Lung (tissue), 16 donors: ENCODE measurements around the gene OR1Q1. TPM values are rescaled to one million over a fixed set of nuclear protein-coding genes. Genes with fewer than 3 reads are reported as not detected.

Experiments used
- ATAC-seq: fragments of 200-7000 bp; cut with Tn5 transposase; one replicate; pipeline ENCODE4 v1.9.1; 2020; ENCODE audit warnings: moderate number of reproducible peaks; ENCODE audit not compliant: insufficient read depth, low FRiP score
- DNase-seq, 3 donors: peaks; one replicate each; pipeline ENCODE4 v3.0.0-alpha.2; 2013 to 2017
- H3K27ac ChIP-seq, 2 donors: one replicate each; pipeline ENCODE4 v1.5.1; 2013; ENCODE audit warnings: mild to moderate bottlenecking in 2 of 2, moderate library complexity in 2 of 2, control low read depth in 1 of 2, inconsistent platforms in 1 of 2, low read depth in 1 of 2, low read length in 1 of 2
- H3K27me3 ChIP-seq, 3 donors: one replicate each; pipeline ENCODE4 v1.5.1; 2013; ENCODE audit warnings: low read length in 2 of 3; ENCODE audit not compliant: control insufficient read depth in 3 of 3, insufficient read depth in 3 of 3
- H3K36me3 ChIP-seq, 4 donors: one replicate each; pipeline ENCODE4 v1.5.1; 2013; ENCODE audit warnings: low read length in 4 of 4, mild to moderate bottlenecking in 1 of 4, moderate library complexity in 1 of 4; ENCODE audit not compliant: control insufficient read depth in 4 of 4, insufficient read depth in 4 of 4
- H3K4me1 ChIP-seq, 5 donors: one replicate each; pipeline ENCODE4 v1.5.1; 2013; ENCODE audit warnings: low read length in 5 of 5, mild to moderate bottlenecking in 2 of 5, moderate library complexity in 1 of 5; ENCODE audit not compliant: control insufficient read depth in 5 of 5, insufficient read depth in 5 of 5
- H3K4me3 ChIP-seq: one replicate; pipeline ENCODE4 v1.5.1; 2013; ENCODE audit warnings: mild to moderate bottlenecking, control low read depth, moderate library complexity
- H3K9ac ChIP-seq, 2 donors: one replicate each; pipeline ENCODE4 v1.5.1; 2013; ENCODE audit warnings: low read length in 2 of 2, control low read depth in 1 of 2; ENCODE audit not compliant: insufficient read depth in 1 of 2
- H3K9me3 ChIP-seq, 4 donors: one replicate each; pipeline ENCODE4 v1.5.1; 2013; ENCODE audit warnings: low read length in 3 of 4, mild to moderate bottlenecking in 1 of 4, moderate library complexity in 1 of 4; ENCODE audit not compliant: control insufficient read depth in 4 of 4, insufficient read depth in 3 of 4
- CTCF ChIP-seq: IDR thresholded peaks from 2 replicates; pipeline ENCODE4 v1.5.1; 2012; ENCODE audit warnings: mild to moderate bottlenecking; ENCODE audit errors: control extremely low read depth, extremely low read depth
- WGBS, 2 donors: extraction: QIAGEN DNeasy Blood & Tissue Kit; methylation state at CpG; one replicate each; pipeline ENCODE4 v1.1.7; 2013; 5-methylcytosine and 5-hydroxymethylcytosine counted together
- long read RNA-seq, 5 donors: transcript quantifications; one replicate each; lab custom pipeline, GENCODE V29; 2026
- polyA plus RNA-seq, 2 donors: library from polyadenylated mRNA; stranded (reverse); fragments of 200-250 nt; gene quantifications; one replicate each; pipeline ENCODE4 v1.2.1, GENCODE V29; 2013
- total RNA-seq, 2 donors: library from RNA; depleted of rRNA in 1 of 2; stranded (reverse); fragments of >200 nt in 1 of 2; gene quantifications; one replicate each; pipeline ENCODE4 v1.2.1, GENCODE V29; 2014 to 2021
- donor health status: control.
- donor health status: control.
- donor health status: Bipolar disorder and iron deficiency.
- donor health status: healthy.
- donor health status: DM: yes; HTN: yes; CAD: no.

OR1Q1 gene
- not detected for total RNA-seq
- not detected for polyA plus RNA-seq
- long read RNA-seq, donor 1: 0 reads
- long read RNA-seq, donor 2: 0 reads
- long read RNA-seq, donor 3: 0 reads
- long read RNA-seq, donor 4: 0 reads
- long read RNA-seq, donor 5: 0 reads

- no peak for ATAC-seq
- H3K27ac ChIP-seq: no peak within 1 kb of the TSS
- H3K4me3 ChIP-seq: no peak within 1 kb of the TSS
- H3K9ac ChIP-seq: no peak within 1 kb of the TSS
- no peak for TF ChIP-seq CTCF
- no peaks in the 10 kb centered on the region for H3K27me3 ChIP-seq
- H3K9me3 ChIP-seq: peaks cover 0 to 5% (median 0%) of the 10 kb centered on the region in 4 donors
- H3K36me3 ChIP-seq: no peaks in the 10 kb centered on the region
- H3K4me1 ChIP-seq: no peaks in the 10 kb centered on the region
- no peak for DNase-seq
- WGBS, 2 donors: 93 to 95% methylated on average over 1 of the region's 1 CpG
These were observed at the start of gene OR1Q1 for GRCh38 chr9:122614362-122614761. Gene OR1Q1, plus strand, starts transcription at chr9:122614738. Its CDS starts 0 bp downstream, at chr9:122614738.

DNA sequence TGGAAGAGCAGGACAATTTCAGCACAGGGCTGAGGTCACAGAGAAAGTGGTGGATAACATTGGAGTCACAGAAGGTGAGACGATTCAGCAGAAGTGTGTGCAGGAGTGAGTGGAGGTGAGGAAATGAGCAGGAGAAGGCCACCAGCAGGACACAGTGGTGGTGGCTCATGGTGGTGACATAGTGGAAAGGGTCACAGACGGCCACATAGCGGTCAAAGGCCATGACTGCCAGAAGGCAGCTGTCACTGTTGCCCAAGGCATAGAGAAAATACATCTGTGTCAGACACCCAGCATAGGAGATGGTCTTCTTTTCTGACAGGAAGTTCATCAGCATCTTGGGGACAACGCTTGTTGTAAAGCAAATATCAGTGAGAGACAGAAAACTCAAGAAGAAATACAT is 46.6 kb upstream of the OR1Q1 start:
- ATAC-seq: no peak
- no peak overlapping the region for H3K4me3 ChIP-seq
- H3K36me3 ChIP-seq: no peaks in the 10 kb centered on the region
- no peaks in the 10 kb centered on the region for H3K27me3 ChIP-seq
- 92 to 93% methylated on average over 4 of the region's 4 CpGs for WGBS, 2 donors
- H3K9ac ChIP-seq: no peak overlapping the region
- H3K9me3 ChIP-seq: peaks cover 0 to 9% (median 5%) of the 10 kb centered on the region in 4 donors
- TF ChIP-seq CTCF: no peak
- H3K4me1 ChIP-seq: no peaks in the 10 kb centered on the region
- no peak overlapping the region for H3K27ac ChIP-seq
- no peak for DNase-seq

GRCh38 chr9:122572456-122572855 is 42.1 kb upstream of the OR1Q1 start:
- ATAC-seq (no peak), DNase-seq (no peak)
- H3K4me3 ChIP-seq: no peak overlapping the region
- no peak overlapping the region for H3K9ac ChIP-seq
- no peaks in the 10 kb centered on the region for H3K36me3 ChIP-seq
- no peak for TF ChIP-seq CTCF
- H3K27me3 ChIP-seq: no peaks in the 10 kb centered on the region
- H3K9me3 ChIP-seq: peaks cover 0 to 7% (median 0%) of the 10 kb centered on the region in 4 donors
- H3K27ac ChIP-seq: no peak overlapping the region
- 74 to 81% methylated on average over 2 of the region's 2 CpGs for WGBS, 2 donors
- H3K4me1 ChIP-seq: no peaks in the 10 kb centered on the region

DNA sequence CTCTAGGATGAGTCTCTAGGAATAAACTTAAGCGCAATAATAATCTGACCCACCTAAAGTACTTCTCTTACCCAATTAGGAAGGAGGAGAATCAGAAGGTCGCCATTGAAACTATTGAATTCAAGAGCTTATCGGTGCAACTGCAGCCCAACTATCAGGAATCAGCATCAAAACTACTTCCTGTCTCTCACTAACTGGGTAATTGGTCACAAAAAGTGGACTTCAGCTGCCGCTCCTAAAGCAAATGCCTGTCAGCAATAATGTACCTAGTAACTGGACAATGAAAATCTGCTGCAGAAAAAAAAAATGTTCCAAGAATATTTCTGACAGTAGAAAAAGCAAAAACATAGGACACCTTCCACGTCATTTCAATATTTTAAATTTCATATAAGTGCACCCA is 34.7 kb upstream of the OR1Q1 start:
- TF ChIP-seq CTCF: no peak
- 78% methylated on average over 5 of the region's 5 CpGs for WGBS, 2 donors
- H3K9ac ChIP-seq: no peak overlapping the region
- DNase-seq (no peak), ATAC-seq (no peak)
- H3K9me3 ChIP-seq: no peaks in the 10 kb centered on the region
- H3K36me3 ChIP-seq: no peaks in the 10 kb centered on the region
- H3K4me3 ChIP-seq: no peak overlapping the region
- H3K27ac ChIP-seq: no peak overlapping the region
- no peaks in the 10 kb centered on the region for H3K27me3 ChIP-seq
- no peaks in the 10 kb centered on the region for H3K4me1 ChIP-seq
